ENCODE data around the gene SC5D. TPM values are rescaled to one million over a fixed set of nuclear protein-coding genes. Genes with fewer than 3 reads are reported as not detected.

SC5D gene
- total RNA-seq, 2 donors from 2014 or later = 24.4 to 79.6 TPM

DNA sequence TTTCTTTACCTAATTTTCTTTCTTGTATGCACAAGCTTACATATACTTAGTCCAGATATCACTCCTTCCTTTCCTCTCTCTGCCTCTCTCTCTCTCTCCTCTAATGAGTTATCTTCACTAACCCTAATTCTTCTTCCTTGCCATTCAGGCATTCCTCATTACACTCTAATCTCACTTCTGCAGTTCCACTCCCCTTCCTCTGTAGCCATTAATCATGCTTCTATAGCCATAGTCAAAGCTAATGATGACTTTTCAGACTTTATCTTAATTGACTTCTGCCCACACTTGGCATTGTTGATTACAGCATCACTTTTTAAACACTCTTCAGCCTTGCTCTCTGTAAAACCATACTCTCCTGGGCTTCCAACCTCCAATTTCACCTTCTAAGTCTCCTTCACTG is 35.3 kb upstream of the SC5D start:
- no peak overlapping the region for H3K9ac ChIP-seq (ENCODE audit: low read depth in 2 of 2, low read length in 2 of 2)
- DNase-seq = no peak
- intact Hi-C loops (cut with DNase I) = no loop called here
- H3K4me3 ChIP-seq = no peak overlapping the region
- TF ChIP-seq, protein P1, sequence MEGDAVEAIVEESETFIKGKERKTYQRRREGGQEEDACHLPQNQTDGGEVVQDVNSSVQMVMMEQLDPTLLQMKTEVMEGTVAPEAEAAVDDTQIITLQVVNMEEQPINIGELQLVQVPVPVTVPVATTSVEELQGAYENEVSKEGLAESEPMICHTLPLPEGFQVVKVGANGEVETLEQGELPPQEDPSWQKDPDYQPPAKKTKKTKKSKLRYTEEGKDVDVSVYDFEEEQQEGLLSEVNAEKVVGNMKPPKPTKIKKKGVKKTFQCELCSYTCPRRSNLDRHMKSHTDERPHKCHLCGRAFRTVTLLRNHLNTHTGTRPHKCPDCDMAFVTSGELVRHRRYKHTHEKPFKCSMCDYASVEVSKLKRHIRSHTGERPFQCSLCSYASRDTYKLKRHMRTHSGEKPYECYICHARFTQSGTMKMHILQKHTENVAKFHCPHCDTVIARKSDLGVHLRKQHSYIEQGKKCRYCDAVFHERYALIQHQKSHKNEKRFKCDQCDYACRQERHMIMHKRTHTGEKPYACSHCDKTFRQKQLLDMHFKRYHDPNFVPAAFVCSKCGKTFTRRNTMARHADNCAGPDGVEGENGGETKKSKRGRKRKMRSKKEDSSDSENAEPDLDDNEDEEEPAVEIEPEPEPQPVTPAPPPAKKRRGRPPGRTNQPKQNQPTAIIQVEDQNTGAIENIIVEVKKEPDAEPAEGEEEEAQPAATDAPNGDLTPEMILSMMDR (IDR thresholded peaks at IDR 0.05) = no peak
- no peaks in the 10 kb centered on the region for H3K9me3 ChIP-seq
- no peaks in the 10 kb centered on the region for H3K4me1 ChIP-seq
- no peaks in the 10 kb centered on the region for H3K27me3 ChIP-seq
- H3K36me3 ChIP-seq = no peaks in the 10 kb centered on the region
- no peak overlapping the region for H3K27ac ChIP-seq

DNA sequence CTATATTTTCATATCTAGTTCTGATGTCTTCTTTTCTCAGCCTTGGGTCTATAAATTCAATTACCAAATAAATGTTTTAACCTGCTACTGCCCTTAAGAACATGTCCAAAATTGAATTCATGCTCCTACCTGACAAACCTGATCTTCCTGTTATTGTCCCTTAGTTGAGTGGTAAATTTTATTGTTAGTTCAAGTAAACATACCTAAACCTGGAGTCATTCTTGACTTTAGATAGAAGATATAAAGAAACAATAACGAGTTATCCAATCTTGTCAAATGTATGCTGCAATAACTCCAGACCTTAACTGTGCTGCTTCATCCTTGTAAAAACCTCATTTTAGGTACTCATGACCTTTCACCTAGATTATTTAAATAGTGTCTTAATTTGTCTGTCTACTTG is 34.6 kb upstream of the SC5D start:
- Histone ChIP-seq H3K27me3 (no peaks in the 10 kb centered on the region), H3K4me1 (no peaks in the 10 kb centered on the region), H3K27ac (no peak overlapping the region), H3K4me3 (no peak overlapping the region), H3K36me3 (no peaks in the 10 kb centered on the region), H3K9me3 (no peaks in the 10 kb centered on the region), H3K9ac (ENCODE audit: low read depth in 2 of 2, low read length in 2 of 2) (no peak overlapping the region)
- intact Hi-C loops (cut with DNase I) = no loop called here
- TF ChIP-seq, protein P1 (IDR thresholded peaks at IDR 0.05) = no peak
- no peak for DNase-seq

DNA sequence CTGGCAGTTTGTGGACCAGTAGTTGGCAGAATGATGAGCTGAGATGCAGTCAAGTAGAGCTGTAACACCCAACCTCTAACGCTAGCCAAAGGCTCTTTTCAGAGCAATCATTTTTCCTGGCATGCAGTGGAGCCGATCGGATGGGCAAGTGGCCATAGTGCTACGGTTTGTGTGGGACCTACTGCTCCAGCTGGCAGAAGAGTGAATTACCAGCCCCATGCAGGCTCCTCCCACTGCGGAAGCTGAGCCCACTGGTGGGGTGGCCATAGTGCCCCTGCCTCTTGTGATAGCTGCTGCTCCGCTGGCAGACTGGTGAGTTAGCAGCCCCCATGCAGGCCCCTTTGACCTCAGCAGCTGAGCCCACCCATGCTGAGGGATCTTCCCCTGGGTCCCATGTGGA is 27.0 kb upstream of the SC5D start:
- TF ChIP-seq, protein P1 (IDR thresholded peaks at IDR 0.05) = no peak

DNA sequence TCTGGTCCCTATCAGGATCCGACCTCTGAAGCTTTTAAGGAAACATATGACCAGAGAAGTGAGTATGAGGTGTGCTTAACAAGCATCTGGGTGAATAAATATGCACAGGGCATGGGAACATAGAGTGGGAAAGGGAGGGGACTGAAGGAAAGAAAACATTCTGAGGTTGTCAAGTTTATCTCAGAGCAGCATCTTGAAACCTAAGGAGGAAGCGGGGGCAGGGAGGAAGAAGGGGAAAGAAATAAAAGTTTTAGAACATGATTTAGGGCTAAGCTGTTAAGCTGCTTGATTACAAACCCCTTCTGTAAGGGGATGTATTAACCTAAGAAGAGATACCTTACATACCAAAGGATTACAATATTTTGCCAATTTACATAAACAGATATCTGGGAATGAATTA is 24.0 kb upstream of the SC5D start:
- Histone ChIP-seq H3K36me3 (no peaks in the 10 kb centered on the region), H3K9ac (ENCODE audit: low read depth in 2 of 2, low read length in 2 of 2) (no peak overlapping the region), H3K4me3 (no peak overlapping the region), H3K4me1 (no peaks in the 10 kb centered on the region), H3K9me3 (no peaks in the 10 kb centered on the region), H3K27me3 (no peaks in the 10 kb centered on the region), H3K27ac (no peak overlapping the region)
- intact Hi-C loops (cut with DNase I) = no loop called here
- TF ChIP-seq, protein P1 (IDR thresholded peaks at IDR 0.05) = no peak
- DNase-seq = no peak

More for the DNA sequence above, 27.0 kb upstream of the SC5D start:
- H3K4me1 ChIP-seq = no peaks in the 10 kb centered on the region
- no peaks in the 10 kb centered on the region for H3K27me3 ChIP-seq
- no peaks in the 10 kb centered on the region for H3K36me3 ChIP-seq
- H3K4me3 ChIP-seq = no peak overlapping the region
- no peak overlapping the region for H3K27ac ChIP-seq
- no peaks in the 10 kb centered on the region for H3K9me3 ChIP-seq
- intact Hi-C loops (cut with DNase I) = no loop called here
- DNase-seq = no peak
- no peak overlapping the region for H3K9ac ChIP-seq (ENCODE audit: low read depth in 2 of 2, low read length in 2 of 2)

DNA sequence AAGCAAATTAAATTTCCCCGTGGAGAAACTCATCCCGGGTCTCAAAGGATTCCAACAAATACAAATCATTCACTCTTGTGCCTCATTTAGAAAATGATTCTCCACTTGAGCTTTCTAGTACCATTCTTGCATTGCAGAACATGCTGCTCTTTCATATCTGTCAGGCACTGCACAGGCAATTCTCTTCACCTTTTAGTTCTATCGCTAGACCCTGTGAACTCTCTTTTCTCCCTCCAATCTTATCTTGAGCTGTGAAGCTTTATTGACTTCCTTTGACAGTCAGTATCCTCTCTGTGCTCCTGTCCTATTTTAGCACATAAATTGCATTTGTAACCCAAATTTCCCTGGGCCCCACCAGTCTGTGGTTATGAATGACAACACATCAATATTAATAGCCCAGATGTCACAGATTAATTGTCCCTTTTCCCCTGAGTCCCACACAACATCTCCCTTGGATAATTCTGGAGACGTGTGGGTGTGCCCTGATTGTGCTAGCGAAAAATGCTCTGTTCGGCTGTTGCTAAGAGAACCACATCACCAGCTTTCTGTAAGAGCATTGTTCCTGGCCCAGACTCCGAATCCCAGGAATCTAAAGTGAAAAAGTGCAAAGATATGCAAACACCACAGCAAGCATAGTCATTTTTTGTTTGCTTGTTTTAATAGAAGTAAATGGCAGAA is 22.4 kb upstream of the SC5D start:
- Histone ChIP-seq H3K9ac (ENCODE audit: low read depth in 2 of 2, low read length in 2 of 2) (no peak overlapping the region), H3K9me3 (no peaks in the 10 kb centered on the region), H3K27me3 (no peaks in the 10 kb centered on the region), H3K4me3 (no peak overlapping the region), H3K27ac (no peak overlapping the region), H3K4me1 (no peaks in the 10 kb centered on the region), H3K36me3 (no peaks in the 10 kb centered on the region)
- DNase-seq = no peak
- intact Hi-C loops (cut with DNase I) = no loop called here
- TF ChIP-seq, protein P1 (IDR thresholded peaks at IDR 0.05) = no peak
